Calu3 (cell line): ENCODE data around the gene HOXD8. TPM values are rescaled to one million over a fixed set of nuclear protein-coding genes. Genes with fewer than 3 reads are reported as not detected.

Source experiments
- BruUV-seq: library from RNA; stranded (reverse); fragments of 400-500 nt; replicated peaks from 2 replicates; lab custom pipeline; 2021; lab: Mats Ljungman, UMichigan
- CTCF ChIA-PET: fragments of 300-600 bp; sonication (Branson Sonifier 250); formaldehyde crosslinking; loops from one replicate; lab custom pipeline; 2022; ENCODE audit warnings: antibody characterized with exemption; lab: Charles Lee
- DNase-seq: peaks from one replicate; pipeline ENCODE4 v3.0.0; 2022
- H3K27ac Mint-ChIP-seq: one replicate; pipeline ENCODE4 v1.8.0; 2022; ENCODE audit warnings: mixed read lengths; ENCODE audit not compliant: unreplicated experiment
- H3K27me3 Mint-ChIP-seq: one replicate; pipeline ENCODE4 v1.8.0; 2022; ENCODE audit warnings: mixed read lengths; ENCODE audit not compliant: unreplicated experiment
- H3K36me3 Mint-ChIP-seq: one replicate; pipeline ENCODE4 v1.8.0; 2022; ENCODE audit warnings: mild to moderate bottlenecking, moderate library complexity, mixed read lengths; ENCODE audit not compliant: insufficient read depth, unreplicated experiment
- H3K4me1 Mint-ChIP-seq: one replicate; pipeline ENCODE4 v1.8.0; 2022; ENCODE audit warnings: mild to moderate bottlenecking, low read depth, mixed read lengths; ENCODE audit not compliant: unreplicated experiment
- H3K4me3 Mint-ChIP-seq: one replicate; pipeline ENCODE4 v1.8.0; 2022; ENCODE audit warnings: mild to moderate bottlenecking, low read depth, moderate library complexity, mixed read lengths; ENCODE audit not compliant: unreplicated experiment
- H3K9me3 Mint-ChIP-seq: one replicate; pipeline ENCODE4 v1.8.0; 2022; ENCODE audit warnings: low read depth, mixed read lengths; ENCODE audit not compliant: unreplicated experiment
- CTCF ChIP-seq: fragments of 200-600 bp; IDR thresholded peaks from one replicate; pipeline ENCODE4 v1.8.0; 2022; ENCODE audit warnings: antibody characterized with exemption; ENCODE audit not compliant: unreplicated experiment
- intact Hi-C: fragments of 100-400 bp; cut with micrococcal nuclease; formaldehyde crosslinking; loops from one replicate; pipeline ENCODE4 v1.10.0; 2022; ENCODE audit not compliant: unreplicated experiment
- total RNA-seq: library from RNA; stranded (reverse); gene quantifications from 2 replicates; pipeline ENCODE4 v1.2.3, GENCODE V29; 2022

The HOXD8 gene
- total RNA-seq, 1 experiment from 2014 or later, result not detected

GRCh38 chr2:176135035-176135440, 5.5 kb downstream of the HOXD8 start:
- intact Hi-C loops, result no loop called here
- no peaks in the 10 kb centered on the region for H3K9me3 Mint-ChIP-seq
- no peak overlapping the region for H3K4me3 Mint-ChIP-seq
- DNase-seq, result no peak
- no peak overlapping the region for H3K27ac Mint-ChIP-seq
- H3K4me1 Mint-ChIP-seq, result no peaks in the 10 kb centered on the region
- H3K36me3 Mint-ChIP-seq, result no peaks in the 10 kb centered on the region
- CTCF ChIA-PET, result no interaction called here
- TF ChIP-seq CTCF, result no peak
- no peaks in the 10 kb centered on the region for H3K27me3 Mint-ChIP-seq
- no TSS peak for BruUV-seq

- Mint-ChIP-seq H3K4me3 (no peak overlapping the region), H3K9me3 (no peaks in the 10 kb centered on the region), H3K36me3 (no peaks in the 10 kb centered on the region), H3K27ac (no peak overlapping the region), H3K4me1 (no peaks in the 10 kb centered on the region), H3K27me3 (no peaks in the 10 kb centered on the region)
- CTCF ChIA-PET, result interaction anchor here (0.9 kb wide), 1 partner anchor 313 kb away, joined by 4 read pairs; no protein-coding TSS in a partner anchor
- DNase-seq, result no peak
- TF ChIP-seq CTCF, result no peak
- intact Hi-C loops, result no loop called here
- no TSS peak for BruUV-seq
Measured at GRCh38 chr2:176136374-176137251, 7.1 kb downstream of the HOXD8 start.

GRCh38 chr2:176137252-176137580, 7.7 kb downstream of the HOXD8 start:
- TF ChIP-seq CTCF, result no peak
- H3K36me3 Mint-ChIP-seq, result no peaks in the 10 kb centered on the region
- no peaks in the 10 kb centered on the region for H3K4me1 Mint-ChIP-seq
- no peak for DNase-seq
- CTCF ChIA-PET, result interaction anchor here (0.9 kb wide), 1 partner anchor 312 kb away, joined by 4 read pairs; no protein-coding TSS in a partner anchor
- BruUV-seq, result no TSS peak
- H3K4me3 Mint-ChIP-seq, result no peak overlapping the region
- no peaks in the 10 kb centered on the region for H3K9me3 Mint-ChIP-seq
- H3K27ac Mint-ChIP-seq, result no peak overlapping the region
- H3K27me3 Mint-ChIP-seq, result no peaks in the 10 kb centered on the region
- intact Hi-C loops, result no loop called here

DNA sequence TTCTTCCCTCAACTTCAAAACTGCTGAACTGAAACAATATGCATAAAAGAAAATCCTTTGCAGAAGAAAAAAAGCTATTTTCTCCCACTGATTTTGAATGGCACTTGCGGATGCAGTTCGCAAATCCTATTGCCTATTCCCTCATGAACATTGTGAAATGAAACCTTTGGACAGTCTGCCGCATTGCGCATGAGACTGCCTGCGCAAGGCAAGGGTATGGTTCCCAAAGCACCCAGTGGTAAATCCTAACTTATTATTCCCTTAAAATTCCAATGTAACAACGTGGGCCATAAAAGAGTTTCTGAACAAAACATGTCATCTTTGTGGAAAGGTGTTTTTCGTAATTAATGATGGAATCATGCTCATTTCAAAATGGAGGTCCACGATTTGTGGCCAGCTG, 8.4 kb downstream of the HOXD8 start:
- no peak overlapping the region for H3K4me3 Mint-ChIP-seq
- H3K27me3 Mint-ChIP-seq, result no peaks in the 10 kb centered on the region
- no peaks in the 10 kb centered on the region for H3K36me3 Mint-ChIP-seq
- H3K9me3 Mint-ChIP-seq, result no peaks in the 10 kb centered on the region
- no peak overlapping the region for H3K27ac Mint-ChIP-seq
- TF ChIP-seq CTCF, result no peak
- CTCF ChIA-PET, result no interaction called here
- BruUV-seq, result no TSS peak
- no peaks in the 10 kb centered on the region for H3K4me1 Mint-ChIP-seq
- DNase-seq, result no peak
- intact Hi-C loops, result no loop called here
